NCI-H524 treated with DMSO at 0.1 percent for 48 hours (cell line): ENCODE measurements around the gene CFAP20.
"Not testable (repeated sequence)": the region's sequence is repeated elsewhere in the genome, so short reads cannot be mapped to it uniquely, and the experiment has no call there.

Experiments used
- DNase-seq: peaks from one replicate; lab custom pipeline; 2025; lab: John Stamatoyannopoulos, UW

The CFAP20 gene

DNA sequence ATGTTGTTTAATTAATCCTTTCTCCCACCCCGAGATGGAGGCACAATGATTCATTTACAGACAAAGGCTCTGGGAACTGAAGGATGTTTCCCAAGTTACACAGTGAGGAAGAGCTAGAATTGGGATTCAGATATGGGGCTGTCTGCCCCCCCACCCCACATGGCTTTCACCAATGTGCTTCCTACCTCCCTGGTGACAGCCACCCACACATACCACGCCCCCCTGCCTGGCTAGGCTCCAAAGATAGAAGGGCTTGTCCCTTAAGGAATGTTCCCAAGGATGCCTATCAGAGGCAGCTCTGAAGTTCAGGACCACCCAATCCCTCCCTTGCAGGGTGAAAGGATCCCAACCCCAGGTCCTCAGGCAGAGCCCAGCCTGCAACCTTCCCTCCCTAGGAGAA, 32.9 kb downstream of the CFAP20 start:
- no peak for DNase-seq

DNA sequence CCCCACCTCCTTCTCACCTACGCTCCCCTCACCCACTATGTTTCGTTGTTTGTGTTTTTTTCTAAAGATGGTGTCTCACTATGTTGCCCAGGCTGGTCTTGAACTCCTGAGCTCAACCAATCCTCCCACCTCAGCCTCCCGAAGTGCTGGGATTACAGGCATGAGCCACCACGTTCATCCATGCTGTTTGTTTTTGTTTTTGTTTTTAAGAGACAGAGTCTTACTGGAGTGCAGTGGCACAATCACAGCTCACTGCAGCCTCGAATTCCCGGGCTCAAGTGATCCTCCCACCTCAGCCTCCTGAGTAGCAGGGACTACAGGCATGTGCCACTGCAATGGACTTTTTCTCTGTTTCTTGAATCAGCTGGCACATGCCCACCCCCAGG, 33.6 kb downstream of the CFAP20 start:
- DNase-seq = not testable (repeated sequence)

DNA sequence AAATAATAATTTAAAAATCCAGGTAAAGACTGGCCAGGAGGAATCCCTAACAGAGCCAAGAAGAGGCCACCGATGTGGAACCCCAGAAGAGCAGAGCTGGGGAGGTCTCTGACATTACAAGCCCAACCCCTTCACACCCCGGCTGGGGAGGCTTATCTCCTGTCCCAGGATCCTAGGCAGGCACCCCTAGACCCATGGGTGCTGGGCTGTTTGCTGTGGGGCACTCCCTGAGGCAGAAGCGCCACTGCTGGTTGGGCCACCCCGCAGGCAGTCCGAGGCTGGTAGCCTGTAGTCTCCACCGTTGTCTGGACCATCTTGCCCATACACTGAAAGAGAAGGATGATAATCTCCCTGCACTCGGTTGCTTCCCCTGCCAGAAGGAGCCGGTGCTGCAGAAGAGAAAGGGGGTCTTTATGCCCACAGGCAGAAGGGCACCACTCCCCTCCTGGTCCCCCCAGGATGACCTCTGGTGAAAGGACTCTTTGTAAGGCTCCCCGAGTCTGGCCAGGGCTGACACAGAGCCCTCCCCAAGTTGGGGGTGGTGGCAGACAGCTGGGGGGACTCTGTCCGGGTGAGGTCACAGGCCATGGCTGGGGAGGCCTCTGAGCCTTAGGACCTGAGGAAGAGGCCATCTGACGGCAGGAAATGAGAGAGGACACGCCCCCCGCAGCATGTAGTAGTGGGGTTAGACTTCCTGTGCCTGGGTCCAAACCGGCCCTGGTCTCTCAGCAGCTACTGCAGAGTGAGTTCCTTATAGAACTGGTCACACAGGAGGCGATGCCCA, 34.2 kb downstream of the CFAP20 start:
- DNase-seq = no peak

DNA sequence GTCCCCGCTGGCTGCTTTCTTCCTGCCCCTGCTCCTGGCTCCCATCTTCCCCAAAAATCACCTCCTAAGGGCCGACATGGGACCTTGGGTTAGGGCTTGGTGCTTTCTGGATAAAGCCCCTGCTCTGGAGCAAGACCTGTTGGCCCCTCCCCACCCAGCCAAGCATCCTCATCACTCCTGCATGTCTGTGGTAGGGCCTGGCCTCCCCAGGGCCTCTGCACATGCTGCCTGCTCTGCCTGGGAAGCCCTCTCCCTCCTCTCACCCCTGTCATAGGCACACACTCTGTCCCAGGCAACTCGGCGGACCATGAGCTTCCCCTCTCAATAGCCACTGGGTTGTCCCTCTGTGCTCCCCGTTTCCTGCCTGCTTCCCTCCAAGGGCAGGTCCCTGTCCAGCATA, 35.2 kb downstream of the CFAP20 start:
- DNase-seq = no peak

DNA sequence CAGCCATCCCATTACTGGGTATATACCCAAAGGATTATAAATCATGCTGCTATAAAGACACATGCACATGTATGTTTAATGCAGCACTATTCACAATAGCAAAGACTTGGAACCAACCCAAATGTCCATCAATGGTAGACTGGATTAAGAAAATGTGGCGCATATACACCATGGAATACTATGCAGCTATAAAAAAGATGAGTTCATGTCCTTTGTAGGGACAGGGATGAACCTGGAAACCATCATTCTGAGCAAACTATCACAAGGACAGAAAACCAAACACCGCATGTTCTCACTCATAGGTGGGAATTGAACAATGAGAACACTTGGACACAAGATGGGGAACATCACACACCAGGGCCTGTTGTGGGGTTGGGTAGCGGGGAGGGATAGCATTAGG, 38.8 kb downstream of the CFAP20 start:
- DNase-seq = not testable (repeated sequence)

DNA sequence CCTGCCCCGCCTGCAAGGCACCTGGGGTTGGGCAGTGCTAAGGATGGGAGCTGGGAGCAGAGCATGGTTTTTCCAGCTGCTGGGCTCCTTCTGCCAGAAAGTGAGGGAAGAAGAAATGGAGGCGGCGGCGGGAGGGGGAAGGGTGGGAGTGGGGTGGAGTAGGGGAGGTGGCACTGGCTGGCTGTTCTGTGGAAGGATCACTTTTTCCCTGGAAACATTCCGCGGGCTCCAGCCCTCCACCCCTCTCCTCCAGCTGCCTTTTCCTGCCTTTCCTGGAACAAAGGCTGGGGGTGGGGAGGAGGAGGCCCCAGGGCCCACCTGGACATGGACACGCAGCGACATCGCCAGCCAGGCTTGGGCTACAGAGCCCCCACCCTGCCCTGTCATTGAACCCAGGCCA, 41.1 kb downstream of the CFAP20 start:
- DNase-seq = no peak

DNA sequence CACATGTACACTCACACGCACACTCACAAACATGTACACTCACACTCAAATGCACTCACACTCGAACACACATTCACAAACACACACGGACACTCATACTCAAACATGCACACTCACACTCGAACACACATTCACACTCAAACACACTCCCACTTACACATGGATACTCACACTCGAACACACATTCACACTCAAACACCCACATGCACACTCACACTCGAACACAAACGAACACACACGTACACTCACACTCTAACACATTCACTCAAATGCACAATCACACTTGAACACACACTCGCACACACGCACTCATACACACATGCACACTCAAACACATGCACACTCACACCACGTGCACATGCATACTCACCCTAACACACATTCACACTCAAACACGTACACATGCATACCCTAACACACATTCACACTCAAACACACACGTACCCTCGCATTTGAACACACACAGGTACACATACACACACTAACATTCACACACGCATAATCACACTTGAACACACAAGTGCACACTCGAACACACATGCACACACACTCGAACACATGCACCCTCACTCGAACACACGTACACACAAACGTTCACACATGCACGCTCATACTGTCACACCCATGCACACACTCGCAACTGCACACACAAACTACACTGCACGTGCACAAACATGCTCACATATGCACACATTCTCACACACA, 41.8 kb downstream of the CFAP20 start:
- no peak for DNase-seq

DNA sequence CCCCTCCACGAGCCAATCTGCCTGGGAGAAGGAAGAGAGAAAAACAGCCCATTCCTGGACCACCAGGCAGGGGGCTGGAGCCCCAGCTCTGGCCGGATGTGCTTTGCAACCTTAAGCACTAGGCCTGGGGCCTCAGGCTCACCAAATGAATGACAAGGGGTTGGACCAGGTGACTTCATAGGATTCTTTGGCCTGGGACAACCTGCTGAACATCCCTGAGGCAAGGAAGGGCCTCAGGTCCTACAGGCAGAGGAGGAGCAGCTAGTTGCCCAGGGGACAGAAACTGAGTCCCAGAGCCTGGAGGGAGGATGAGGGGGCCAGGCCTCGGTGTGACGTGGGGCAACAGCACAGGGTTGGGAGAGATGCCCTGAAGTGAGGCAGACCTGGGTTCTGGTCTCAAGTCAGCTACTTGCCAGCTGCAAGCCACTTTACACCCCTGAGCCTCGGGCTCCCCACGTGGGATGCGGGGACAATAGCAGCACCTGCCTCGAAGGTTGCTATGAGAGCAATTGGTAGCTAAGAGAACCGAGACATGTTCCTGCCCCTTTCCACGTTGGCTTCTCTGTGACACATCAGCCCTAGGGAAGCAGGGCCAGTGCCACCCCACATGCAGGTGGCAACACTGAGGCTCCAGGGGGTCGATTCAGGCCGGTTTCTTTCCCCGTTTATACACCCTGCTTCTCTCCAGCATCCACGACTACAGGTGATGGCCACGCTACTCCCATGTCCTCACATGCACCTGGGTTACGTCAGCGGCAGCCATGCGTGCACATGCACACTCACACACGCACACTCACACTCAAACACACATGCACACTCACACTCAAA, 42.6 kb downstream of the CFAP20 start:
- DNase-seq = no peak

DNA sequence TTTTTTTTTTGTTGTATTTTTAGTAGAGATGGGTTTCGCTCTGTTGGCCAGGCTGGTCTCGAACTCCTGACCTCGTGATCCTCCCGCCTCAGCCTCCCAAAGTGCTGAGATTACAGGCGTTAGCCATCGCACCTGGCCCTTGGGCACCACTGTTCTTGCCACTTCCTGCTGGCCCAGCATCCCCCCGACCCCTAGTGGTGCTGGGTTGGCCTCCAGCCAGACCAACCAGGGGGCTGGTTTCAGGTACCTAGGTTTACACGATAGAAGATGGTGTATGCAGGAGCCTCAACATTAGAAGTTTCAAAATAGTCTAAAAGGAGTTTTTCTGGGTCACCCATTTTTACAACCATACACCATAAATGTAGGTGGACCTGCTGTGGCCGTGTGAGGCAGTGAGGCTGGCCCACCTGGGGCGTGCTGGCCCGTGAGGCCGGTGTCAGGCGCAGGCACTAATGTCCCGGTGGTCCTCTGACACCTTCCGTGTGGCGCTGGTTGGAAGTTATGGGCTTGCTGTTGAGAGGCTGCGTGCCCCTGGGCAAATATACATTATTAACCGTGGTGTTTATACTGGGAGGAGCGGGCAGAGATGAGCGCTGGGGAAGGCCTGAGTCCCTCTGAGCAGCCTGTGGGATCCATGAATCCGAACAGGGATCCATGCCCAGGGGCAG, 43.5 kb downstream of the CFAP20 start:
- no peak for DNase-seq

DNA sequence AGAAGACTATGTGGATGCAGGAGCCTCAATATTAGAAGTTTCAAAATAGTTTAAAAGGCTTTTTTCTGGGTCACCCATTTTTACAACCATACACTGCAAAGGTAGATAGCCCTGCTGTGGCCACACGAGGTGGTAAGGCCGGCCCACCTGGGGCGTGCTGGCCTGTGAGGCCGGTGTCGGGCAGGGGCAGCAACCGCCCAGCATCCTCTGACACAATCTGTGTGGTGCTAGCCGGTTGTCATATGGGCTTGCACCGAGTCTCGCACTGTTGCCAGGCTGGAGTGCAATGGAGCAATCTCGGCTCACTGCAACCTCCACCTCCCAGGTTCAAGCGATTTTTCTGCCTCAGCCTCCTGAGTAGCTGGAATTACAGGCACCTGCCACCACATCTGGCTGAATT, 44.0 kb downstream of the CFAP20 start:
- DNase-seq = no peak

DNA sequence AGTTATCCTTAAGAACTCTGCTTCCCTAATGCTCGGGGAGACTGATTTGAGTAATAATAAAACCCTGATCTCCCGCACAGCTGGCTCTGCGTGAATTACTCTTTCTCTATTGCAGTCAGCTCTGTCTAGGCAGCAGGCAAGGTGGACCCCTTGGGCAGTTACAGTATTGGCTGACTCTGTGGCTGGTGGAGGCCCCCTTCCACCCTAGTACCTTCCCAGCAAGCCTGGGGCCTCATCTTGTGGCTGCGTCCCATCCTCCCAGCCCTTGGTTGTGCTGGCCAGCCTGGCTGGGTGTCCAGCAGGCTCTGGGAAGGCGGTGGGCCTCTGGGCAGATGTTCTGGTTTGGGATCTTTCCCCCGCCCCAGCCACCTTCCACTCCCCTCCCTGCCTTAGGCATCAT, 44.5 kb downstream of the CFAP20 start:
- DNase-seq = no peak

DNA sequence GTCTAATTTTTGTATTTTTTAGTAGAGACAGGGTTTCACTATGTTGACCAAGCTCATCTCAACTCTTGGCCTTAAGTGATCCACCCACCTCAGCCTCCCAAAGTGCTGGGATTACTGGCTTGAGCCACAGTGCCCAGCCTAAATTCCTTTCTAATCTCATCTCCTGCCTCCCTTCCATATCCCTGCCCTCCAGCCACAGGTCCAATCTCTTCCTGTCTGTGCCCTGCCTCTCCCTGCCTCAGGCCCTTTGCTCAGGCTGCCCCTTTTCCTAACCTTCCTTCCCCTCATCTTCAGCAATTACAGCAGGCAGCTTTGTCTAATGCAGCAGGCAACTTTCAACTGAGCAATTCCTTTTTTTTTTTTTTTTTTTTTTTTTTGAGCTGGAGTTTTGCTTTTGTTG, 46.8 kb downstream of the CFAP20 start:
- DNase-seq = no peak

DNA sequence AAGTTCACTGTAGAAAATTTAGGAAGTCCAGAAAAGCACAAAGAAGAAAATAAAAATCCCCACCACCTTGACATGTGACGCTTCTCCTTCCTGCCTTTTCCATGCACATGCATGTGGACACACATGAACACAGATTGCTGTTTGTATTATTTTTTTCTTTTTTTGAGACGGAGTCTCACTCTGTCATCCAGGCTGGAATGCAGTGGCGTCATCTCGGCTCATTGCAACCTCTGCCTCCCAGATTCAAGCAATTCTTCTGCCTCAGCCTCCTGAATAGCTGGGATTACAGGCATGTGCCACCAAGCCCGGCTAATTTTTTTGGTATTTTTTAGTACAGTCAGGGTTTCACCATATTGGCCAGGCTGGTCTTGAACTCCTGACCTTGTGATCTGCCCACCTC, 48.5 kb downstream of the CFAP20 start:
- not testable (repeated sequence) for DNase-seq

DNA sequence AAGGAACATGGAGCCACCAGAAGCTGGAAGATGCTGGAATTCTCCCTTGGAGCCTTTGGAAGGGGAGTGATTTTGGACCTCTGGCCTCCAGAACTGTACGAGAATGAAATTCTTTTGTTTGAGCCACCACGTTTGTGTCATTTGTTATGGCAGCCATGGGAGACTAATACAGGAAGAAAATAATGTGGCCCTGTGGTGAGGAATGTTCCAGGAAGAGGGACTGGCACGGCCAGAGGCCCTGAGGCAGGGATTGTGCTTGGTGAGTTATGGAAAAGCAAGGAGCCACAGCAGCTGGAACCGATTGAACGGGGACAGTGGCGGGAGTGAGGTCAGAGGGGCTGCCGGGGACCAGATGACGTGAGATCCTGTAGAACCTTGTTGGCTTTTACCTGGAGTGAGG, 51.4 kb downstream of the CFAP20 start:
- DNase-seq = no peak

DNA sequence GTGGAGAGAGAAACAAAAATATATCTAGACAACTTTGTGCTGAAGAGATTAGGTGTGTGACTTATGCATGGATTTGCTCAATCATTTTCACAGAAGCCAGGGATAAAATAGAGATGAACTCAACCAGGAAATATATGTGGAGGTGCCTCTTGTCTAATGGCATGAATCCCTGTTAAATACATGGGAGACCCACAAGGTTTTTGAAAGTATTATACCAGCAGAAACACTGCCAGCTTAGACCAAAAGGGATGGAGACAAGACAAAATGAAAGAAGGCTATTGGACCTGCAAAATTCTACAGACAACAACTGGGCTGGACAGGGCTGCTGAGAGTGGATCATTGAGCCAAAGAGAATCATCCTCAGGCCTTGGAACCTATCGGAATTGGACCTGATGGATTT, 52.7 kb downstream of the CFAP20 start:
- DNase-seq = no peak

DNA sequence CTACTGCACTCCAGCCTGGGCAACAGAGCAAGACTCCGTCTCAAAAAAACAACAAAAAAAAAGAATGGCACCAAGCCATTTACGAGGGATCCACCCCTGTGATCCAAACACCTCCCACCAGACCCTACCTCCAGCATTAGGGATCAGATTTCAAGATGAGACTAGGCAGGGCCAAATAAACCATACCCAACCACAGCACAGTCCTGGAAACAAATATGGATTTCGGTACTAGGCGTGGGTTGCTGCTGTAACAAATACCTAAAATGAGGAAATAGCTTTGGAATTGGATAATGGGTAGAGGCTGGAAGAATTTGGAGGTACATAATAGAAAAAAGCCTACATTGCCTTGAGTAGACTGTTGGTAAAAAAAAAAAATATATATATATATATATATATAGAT, 54.5 kb downstream of the CFAP20 start:
- no peak for DNase-seq

DNA sequence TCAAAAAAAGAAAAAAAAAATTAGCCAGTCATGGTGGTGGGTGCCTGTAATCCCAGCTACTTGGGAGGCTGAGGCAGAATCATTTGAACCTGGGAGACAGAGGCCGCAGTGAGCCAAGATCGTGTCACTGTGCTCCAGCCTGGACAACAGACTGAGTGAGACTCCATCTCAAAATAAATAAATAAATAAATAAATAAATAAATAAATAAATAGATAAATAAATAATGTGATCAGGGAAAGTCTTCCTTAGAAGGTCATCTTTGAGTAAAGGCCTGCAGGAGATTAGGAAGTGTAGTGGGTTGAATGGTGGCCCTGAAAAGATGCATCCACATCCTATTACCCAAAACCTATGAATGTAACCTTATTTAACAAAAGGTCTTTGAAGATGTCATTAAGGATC, 56.1 kb downstream of the CFAP20 start:
- DNase-seq = not testable (repeated sequence)

DNA sequence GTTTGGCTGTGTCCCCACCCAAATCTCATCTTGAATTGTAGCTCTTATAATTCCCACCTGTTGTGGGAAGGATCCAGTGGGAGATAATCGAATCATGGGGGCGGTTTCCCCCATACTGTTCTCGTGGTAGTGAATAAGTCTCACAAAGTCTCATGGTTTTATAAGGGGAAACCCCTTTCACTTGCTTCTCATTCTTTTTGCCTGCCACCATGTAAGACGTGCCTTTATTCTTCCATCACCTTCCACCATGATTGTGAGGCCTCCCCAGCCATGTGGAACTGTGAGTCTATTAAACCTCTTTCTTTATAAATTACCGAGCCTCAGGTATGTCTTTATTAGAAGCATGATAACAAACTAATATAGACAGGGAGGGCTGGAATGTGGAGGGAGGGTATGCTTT, 57.0 kb downstream of the CFAP20 start:
- DNase-seq = not testable (repeated sequence)

DNA sequence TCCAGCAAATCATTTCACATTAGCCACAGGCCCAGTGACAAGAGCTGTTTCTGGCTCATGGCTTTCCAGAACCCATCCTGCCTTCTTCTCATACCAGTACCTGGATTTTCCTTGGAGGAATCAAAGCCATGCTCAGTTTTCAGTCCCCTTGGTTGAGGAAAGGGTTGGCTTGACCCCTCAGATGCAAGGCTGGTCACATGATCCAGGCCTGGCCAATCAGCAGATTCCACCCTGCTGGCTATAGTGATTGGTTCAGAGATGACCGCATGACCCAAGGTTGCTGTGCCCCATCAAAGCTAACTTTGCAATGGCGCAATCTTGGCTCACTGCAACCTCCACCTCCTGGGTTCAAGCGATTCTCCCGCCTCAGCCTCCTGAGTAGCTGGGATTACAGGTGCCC, 58.6 kb downstream of the CFAP20 start:
- DNase-seq = no peak
